ENCODE results near the gene CNOT11. TPM values are rescaled to one million over a fixed set of nuclear protein-coding genes. Genes with fewer than 3 reads are reported as not detected.

CNOT11 gene
- total and polyA plus RNA-seq, 9 donors = 29.8 to 42.4 (median 33.5) TPM

- H3K4me1 ChIP-seq (ENCODE audit: control insufficient read depth, insufficient read depth, low read length) = peaks cover under 1% of the 10 kb centered on the region
- H3K9me3 ChIP-seq (replicated peaks; ENCODE audit: control insufficient read depth, low read depth, low read length) = no peaks in the 10 kb centered on the region
- WGBS (ENCODE audit: insufficient coverage) = no CpG with 5 or more reads among the region's 6 CpGs
- no peak overlapping the region for H3K27ac ChIP-seq (ENCODE audit: low read length)
- no peaks in the 10 kb centered on the region for H3K27me3 ChIP-seq (ENCODE audit: control insufficient read depth, insufficient read depth, low read length)
- no peak for DNase-seq
- peaks cover 10% of the 10 kb centered on the region for H3K36me3 ChIP-seq (ENCODE audit: control insufficient read depth, insufficient read depth, low read length)
- H3K4me3 ChIP-seq (ENCODE audit: low read length) = no peak overlapping the region
Observed at GRCh38 chr2:101294861-101295260, 42.2 kb downstream of the CNOT11 start.

GRCh38 chr2:101295895-101296294 lies 43.2 kb downstream of the CNOT11 start:
- peaks cover 11% of the 10 kb centered on the region for H3K36me3 ChIP-seq (ENCODE audit: control insufficient read depth, insufficient read depth, low read length)
- no peak for DNase-seq
- H3K27ac ChIP-seq (ENCODE audit: low read length) = no peak overlapping the region
- WGBS (ENCODE audit: insufficient coverage) = no CpG with 5 or more reads among the region's 2 CpGs
- peaks cover 2% of the 10 kb centered on the region for H3K4me1 ChIP-seq (ENCODE audit: control insufficient read depth, insufficient read depth, low read length)
- H3K27me3 ChIP-seq (ENCODE audit: control insufficient read depth, insufficient read depth, low read length) = no peaks in the 10 kb centered on the region
- H3K9me3 ChIP-seq (replicated peaks; ENCODE audit: control insufficient read depth, low read depth, low read length) = no peaks in the 10 kb centered on the region
- H3K4me3 ChIP-seq (ENCODE audit: low read length) = no peak overlapping the region

- Histone ChIP-seq H3K36me3 (ENCODE audit: control insufficient read depth, insufficient read depth, low read length) (peaks cover 11% of the 10 kb centered on the region), H3K4me1 (ENCODE audit: control insufficient read depth, insufficient read depth, low read length) (peaks cover 2% of the 10 kb centered on the region)
Observed at GRCh38 chr2:101296371-101296770, 43.7 kb downstream of the CNOT11 start.

DNA sequence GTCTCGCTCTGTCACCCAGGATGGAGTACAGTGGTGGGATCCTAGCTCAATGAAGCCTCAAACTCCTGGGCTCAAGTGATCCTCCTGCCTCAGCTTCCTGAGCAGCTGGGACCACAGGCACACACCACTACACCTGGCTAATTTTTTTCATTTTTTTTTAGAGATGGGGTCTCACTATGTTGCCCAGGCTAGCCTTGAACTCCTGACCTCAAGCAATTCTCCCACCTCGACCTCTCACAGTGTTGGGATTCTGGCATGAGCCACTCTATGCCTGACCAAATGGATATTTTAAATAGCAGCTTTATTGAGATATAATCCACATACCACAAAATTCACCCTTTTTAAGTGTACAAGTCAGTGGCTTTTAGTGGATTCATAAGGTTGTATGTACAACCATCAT lies 44.7 kb downstream of the CNOT11 start:
- no peak overlapping the region for H3K27ac ChIP-seq (ENCODE audit: low read length)
- DNase-seq = no peak
- H3K9me3 ChIP-seq (replicated peaks; ENCODE audit: control insufficient read depth, low read depth, low read length) = no peaks in the 10 kb centered on the region
- H3K4me1 ChIP-seq (ENCODE audit: control insufficient read depth, insufficient read depth, low read length) = peaks cover 2% of the 10 kb centered on the region
- H3K36me3 ChIP-seq (ENCODE audit: control insufficient read depth, insufficient read depth, low read length) = peaks cover 8% of the 10 kb centered on the region
- WGBS (ENCODE audit: insufficient coverage) = 80% methylated on average over 1 of the region's 2 CpGs
- H3K4me3 ChIP-seq (ENCODE audit: low read length) = no peak overlapping the region
- no peaks in the 10 kb centered on the region for H3K27me3 ChIP-seq (ENCODE audit: control insufficient read depth, insufficient read depth, low read length)

More at GRCh38 chr2:101296371-101296770, 43.7 kb downstream of the CNOT11 start:
- DNase-seq = no peak
- no peaks in the 10 kb centered on the region for H3K27me3 ChIP-seq (ENCODE audit: control insufficient read depth, insufficient read depth, low read length)
- no peaks in the 10 kb centered on the region for H3K9me3 ChIP-seq (replicated peaks; ENCODE audit: control insufficient read depth, low read depth, low read length)
- no peak overlapping the region for H3K4me3 ChIP-seq (ENCODE audit: low read length)
- no CpG with 5 or more reads among the region's 5 CpGs for WGBS (ENCODE audit: insufficient coverage)
- H3K27ac ChIP-seq (ENCODE audit: low read length) = no peak overlapping the region

- DNase-seq = no peak
- 60% methylated on average over 1 of the region's 6 CpGs for WGBS (ENCODE audit: insufficient coverage)
- H3K4me3 ChIP-seq (ENCODE audit: low read length) = no peak overlapping the region
Observed at GRCh38 chr2:101299604-101300003, 46.9 kb downstream of the CNOT11 start.

DNA sequence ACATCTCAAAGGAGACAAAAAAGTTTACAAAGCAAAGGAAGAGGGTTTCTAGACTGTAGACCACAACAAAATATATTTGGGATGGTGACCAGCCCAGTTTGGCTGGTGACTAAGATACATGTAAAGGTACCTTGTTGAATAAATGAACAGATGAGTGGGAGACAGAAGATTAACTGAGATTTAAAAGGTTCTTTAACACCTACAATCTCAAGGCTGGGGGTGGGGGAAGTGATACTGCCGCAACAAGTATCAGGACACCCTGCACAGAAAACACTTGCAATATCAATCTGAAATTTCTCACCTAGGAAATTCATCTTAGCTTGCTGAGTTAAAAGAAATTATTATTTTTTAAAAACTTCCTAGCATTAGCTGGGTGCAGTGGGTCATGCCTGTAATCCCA lies 47.5 kb downstream of the CNOT11 start:
- Histone ChIP-seq H3K36me3 (ENCODE audit: control insufficient read depth, insufficient read depth, low read length) (peaks cover 7% of the 10 kb centered on the region), H3K9me3 (replicated peaks; ENCODE audit: control insufficient read depth, low read depth, low read length) (no peaks in the 10 kb centered on the region), H3K4me3 (ENCODE audit: low read length) (no peak overlapping the region), H3K27ac (ENCODE audit: low read length) (no peak overlapping the region), H3K4me1 (ENCODE audit: control insufficient read depth, insufficient read depth, low read length) (peaks cover 2% of the 10 kb centered on the region), H3K27me3 (ENCODE audit: control insufficient read depth, insufficient read depth, low read length) (no peaks in the 10 kb centered on the region)
- no CpG with 5 or more reads among the region's 1 CpG for WGBS (ENCODE audit: insufficient coverage)
- DNase-seq = no peak

More at GRCh38 chr2:101299604-101300003, 46.9 kb downstream of the CNOT11 start:
- H3K36me3 ChIP-seq (ENCODE audit: control insufficient read depth, insufficient read depth, low read length) = peaks cover 7% of the 10 kb centered on the region
- H3K4me1 ChIP-seq (ENCODE audit: control insufficient read depth, insufficient read depth, low read length) = peaks cover 2% of the 10 kb centered on the region
- H3K27me3 ChIP-seq (ENCODE audit: control insufficient read depth, insufficient read depth, low read length) = no peaks in the 10 kb centered on the region
- H3K9me3 ChIP-seq (replicated peaks; ENCODE audit: control insufficient read depth, low read depth, low read length) = no peaks in the 10 kb centered on the region
- no peak overlapping the region for H3K27ac ChIP-seq (ENCODE audit: low read length)

GRCh38 chr2:101300836-101301235 lies 48.1 kb downstream of the CNOT11 start:
- peaks cover 7% of the 10 kb centered on the region for H3K36me3 ChIP-seq (ENCODE audit: control insufficient read depth, insufficient read depth, low read length)
- no peak for DNase-seq
- H3K9me3 ChIP-seq (replicated peaks; ENCODE audit: control insufficient read depth, low read depth, low read length) = no peaks in the 10 kb centered on the region
- H3K4me3 ChIP-seq (ENCODE audit: low read length) = no peak overlapping the region
- H3K27me3 ChIP-seq (ENCODE audit: control insufficient read depth, insufficient read depth, low read length) = no peaks in the 10 kb centered on the region
- H3K27ac ChIP-seq (ENCODE audit: low read length) = no peak overlapping the region
- H3K4me1 ChIP-seq (ENCODE audit: control insufficient read depth, insufficient read depth, low read length) = peaks cover 4% of the 10 kb centered on the region
- 73% methylated on average over 6 of the region's 7 CpGs for WGBS (ENCODE audit: insufficient coverage)

DNA sequence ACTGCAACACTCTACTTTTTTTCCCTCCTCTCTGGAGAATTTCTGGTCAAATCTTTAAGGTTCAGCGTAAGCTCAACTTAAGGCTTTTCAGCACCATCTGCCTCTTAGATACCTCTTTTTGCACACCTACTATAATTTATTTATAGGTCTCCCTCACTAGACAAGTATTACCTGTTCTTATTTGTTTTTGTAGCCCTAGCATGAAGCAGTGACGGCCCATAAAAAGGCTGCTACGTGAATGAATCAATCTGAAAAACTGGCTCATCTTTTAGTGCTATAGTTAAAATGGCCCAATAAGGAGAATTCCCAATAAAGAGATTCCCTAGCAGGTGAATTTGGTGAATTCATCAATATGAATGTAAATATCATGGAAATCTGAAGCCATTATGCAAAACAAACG lies 49.3 kb downstream of the CNOT11 start:
- H3K36me3 ChIP-seq (ENCODE audit: control insufficient read depth, insufficient read depth, low read length) = peaks cover 7% of the 10 kb centered on the region

DNA sequence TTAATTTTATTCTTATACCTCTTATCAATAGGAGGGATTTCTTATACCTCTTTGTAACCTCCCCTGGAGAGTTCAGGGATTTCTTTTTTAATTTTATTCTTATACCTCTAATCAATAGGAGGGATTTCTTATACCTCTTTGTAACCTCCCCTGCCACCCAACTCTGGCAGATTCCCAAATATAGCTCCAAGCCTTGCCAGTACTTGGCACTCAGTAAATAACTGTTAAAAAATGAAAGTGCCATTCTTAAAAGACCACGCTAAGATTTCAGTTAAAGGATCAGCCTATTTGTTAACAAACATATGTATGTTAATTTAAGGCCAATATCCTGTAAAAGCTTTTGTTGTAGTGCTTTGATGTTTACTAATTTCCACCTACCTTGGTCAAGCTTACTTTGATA lies 51.0 kb downstream of the CNOT11 start:
- Histone ChIP-seq H3K27ac (ENCODE audit: low read length) (no peak overlapping the region), H3K27me3 (ENCODE audit: control insufficient read depth, insufficient read depth, low read length) (no peaks in the 10 kb centered on the region), H3K36me3 (ENCODE audit: control insufficient read depth, insufficient read depth, low read length) (peaks cover 7% of the 10 kb centered on the region), H3K9me3 (replicated peaks; ENCODE audit: control insufficient read depth, low read depth, low read length) (no peaks in the 10 kb centered on the region), H3K4me1 (ENCODE audit: control insufficient read depth, insufficient read depth, low read length) (peaks cover 12% of the 10 kb centered on the region), H3K4me3 (ENCODE audit: low read length) (no peak overlapping the region)
- DNase-seq = no peak
- WGBS (ENCODE audit: insufficient coverage) = no CpG with 5 or more reads among the region's 1 CpG

More for the DNA sequence above, 49.3 kb downstream of the CNOT11 start:
- H3K4me3 ChIP-seq (ENCODE audit: low read length) = no peak overlapping the region
- DNase-seq = no peak
- no peaks in the 10 kb centered on the region for H3K9me3 ChIP-seq (replicated peaks; ENCODE audit: control insufficient read depth, low read depth, low read length)
- H3K27ac ChIP-seq (ENCODE audit: low read length) = no peak overlapping the region
- H3K4me1 ChIP-seq (ENCODE audit: control insufficient read depth, insufficient read depth, low read length) = peaks cover 10% of the 10 kb centered on the region
- no peaks in the 10 kb centered on the region for H3K27me3 ChIP-seq (ENCODE audit: control insufficient read depth, insufficient read depth, low read length)
- no CpG with 5 or more reads among the region's 4 CpGs for WGBS (ENCODE audit: insufficient coverage)

- Histone ChIP-seq H3K9me3 (replicated peaks; ENCODE audit: control insufficient read depth, low read depth, low read length) (no peaks in the 10 kb centered on the region), H3K27ac (ENCODE audit: low read length) (no peak overlapping the region), H3K36me3 (ENCODE audit: control insufficient read depth, insufficient read depth, low read length) (peaks cover 3% of the 10 kb centered on the region), H3K4me3 (ENCODE audit: low read length) (no peak overlapping the region), H3K4me1 (ENCODE audit: control insufficient read depth, insufficient read depth, low read length) (peaks cover 13% of the 10 kb centered on the region), H3K27me3 (ENCODE audit: control insufficient read depth, insufficient read depth, low read length) (no peaks in the 10 kb centered on the region)
- WGBS (ENCODE audit: insufficient coverage) = 78% methylated on average over 4 of the region's 4 CpGs
- DNase-seq = no peak
Observed at GRCh38 chr2:101305035-101305434, 52.3 kb downstream of the CNOT11 start.

DNA sequence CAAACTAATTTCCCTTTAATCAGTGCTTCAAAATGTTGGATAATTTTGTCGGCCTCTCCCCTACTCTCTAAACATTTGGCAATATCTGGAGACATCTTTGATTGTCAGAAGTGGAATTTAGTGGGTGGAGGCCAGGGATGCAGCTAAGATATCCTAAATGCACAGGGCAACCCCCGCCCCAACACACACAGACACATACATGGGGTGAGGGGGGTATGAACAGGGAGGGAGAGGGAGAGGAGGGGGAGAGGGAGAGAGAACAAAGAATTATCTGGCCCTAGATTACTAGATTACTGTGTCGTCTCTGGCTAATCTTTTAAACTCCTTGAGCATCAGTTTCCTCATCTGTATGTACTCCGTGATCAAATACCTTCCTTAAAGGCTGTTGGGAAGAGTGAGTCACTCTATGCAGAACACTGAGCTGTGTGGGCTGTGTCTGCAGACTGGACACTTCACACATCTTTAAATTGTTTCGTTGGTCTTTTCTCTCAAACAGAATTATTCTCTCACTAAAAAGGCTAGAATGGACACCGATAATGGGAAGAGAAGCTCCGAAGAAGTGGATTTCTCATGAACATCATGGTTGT lies 52.9 kb downstream of the CNOT11 start:
- no peak overlapping the region for H3K27ac ChIP-seq (ENCODE audit: low read length)
- DNase-seq = no peak
- no peak overlapping the region for H3K4me3 ChIP-seq (ENCODE audit: low read length)
- H3K9me3 ChIP-seq (replicated peaks; ENCODE audit: control insufficient read depth, low read depth, low read length) = no peaks in the 10 kb centered on the region
- peaks cover 2% of the 10 kb centered on the region for H3K36me3 ChIP-seq (ENCODE audit: control insufficient read depth, insufficient read depth, low read length)
- peaks cover 13% of the 10 kb centered on the region for H3K4me1 ChIP-seq (ENCODE audit: control insufficient read depth, insufficient read depth, low read length)
- no CpG with 5 or more reads among the region's 7 CpGs for WGBS (ENCODE audit: insufficient coverage)
- no peaks in the 10 kb centered on the region for H3K27me3 ChIP-seq (ENCODE audit: control insufficient read depth, insufficient read depth, low read length)

Data from muscle of leg (tissue), 11 donors.